IPS-18c (cell line): ENCODE results near the gene TOGARAM2.
"Not testable (repeated sequence)": the region's sequence is repeated elsewhere in the genome, so short reads cannot be mapped to it uniquely, and the experiment has no call there.

ENCODE experiments used
- H3K4me3 ChIP-seq: 2 replicates; pipeline ENCODE4 v1.7.0; 2013; ENCODE audit warnings: low read depth, mild to moderate bottlenecking, low read length, moderate library complexity; ENCODE audit not compliant: insufficient read depth
- H3K9me3 ChIP-seq: one replicate; pipeline ENCODE4 v1.6.1; 2013; ENCODE audit warnings: mild to moderate bottlenecking, low read length, moderate library complexity; ENCODE audit not compliant: control insufficient read depth, insufficient read depth

The TOGARAM2 gene

GRCh38 chr2:28970464-28971160, 10.5 kb upstream of the TOGARAM2 start:
- Histone ChIP-seq H3K4me3 (no peak overlapping the region), H3K9me3 (no peaks in the 10 kb centered on the region)

- no peak overlapping the region for H3K4me3 ChIP-seq
- H3K9me3 ChIP-seq = no peaks in the 10 kb centered on the region
These were observed 8.2 kb upstream of the TOGARAM2 start for GRCh38 chr2:28972778-28973335.

GRCh38 chr2:28974252-28974651, 6.8 kb upstream of the TOGARAM2 start:
- Histone ChIP-seq H3K9me3 (no peaks in the 10 kb centered on the region), H3K4me3 (no peak overlapping the region)

GRCh38 chr2:28975671-28976070, 5.4 kb upstream of the TOGARAM2 start:
- H3K4me3 ChIP-seq = no peak overlapping the region

GRCh38 chr2:28976584-28976983, 4.5 kb upstream of the TOGARAM2 start:
- Histone ChIP-seq H3K4me3 (no peak overlapping the region), H3K9me3 (no peaks in the 10 kb centered on the region)

More at GRCh38 chr2:28975671-28976070, 5.4 kb upstream of the TOGARAM2 start:
- H3K9me3 ChIP-seq = no peaks in the 10 kb centered on the region

GRCh38 chr2:28977176-28977875, 3.8 kb upstream of the TOGARAM2 start:
- H3K9me3 ChIP-seq = no peaks in the 10 kb centered on the region
- H3K4me3 ChIP-seq = no peak overlapping the region

GRCh38 chr2:28978001-28978400, 3.1 kb upstream of the TOGARAM2 start:
- not testable (repeated sequence) for H3K4me3 ChIP-seq, H3K9me3 ChIP-seq

- Histone ChIP-seq H3K4me3 (no peak overlapping the region), H3K9me3 (no peaks in the 10 kb centered on the region)
These were observed 2.5 kb upstream of the TOGARAM2 start for GRCh38 chr2:28978606-28979005.

GRCh38 chr2:28979041-28979440, 2.1 kb upstream of the TOGARAM2 start:
- Histone ChIP-seq H3K4me3 (no peak overlapping the region), H3K9me3 (no peaks in the 10 kb centered on the region)

- H3K9me3 ChIP-seq = no peaks in the 10 kb centered on the region
- no peak overlapping the region for H3K4me3 ChIP-seq
These were observed 1.3 kb upstream of the TOGARAM2 start for GRCh38 chr2:28979576-28980366.

- no peak overlapping the region for H3K4me3 ChIP-seq
- no peaks in the 10 kb centered on the region for H3K9me3 ChIP-seq
These were observed 606 bp upstream of the TOGARAM2 start for GRCh38 chr2:28980368-28981015.

GRCh38 chr2:28981620-28982376, 700 bp downstream of the TOGARAM2 start:
- Histone ChIP-seq H3K4me3 (no peak overlapping the region), H3K9me3 (no peaks in the 10 kb centered on the region)

GRCh38 chr2:28982381-28982950, 1.4 kb downstream of the TOGARAM2 start:
- H3K9me3 ChIP-seq = no peaks in the 10 kb centered on the region
- no peak overlapping the region for H3K4me3 ChIP-seq

GRCh38 chr2:28986429-28986828, 5.3 kb downstream of the TOGARAM2 start:
- Histone ChIP-seq H3K9me3 (no peaks in the 10 kb centered on the region), H3K4me3 (no peak overlapping the region)

GRCh38 chr2:28989973-28990372, 8.9 kb downstream of the TOGARAM2 start:
- no peaks in the 10 kb centered on the region for H3K9me3 ChIP-seq
- H3K4me3 ChIP-seq = no peak overlapping the region

GRCh38 chr2:28990445-28990844, 9.3 kb downstream of the TOGARAM2 start:
- Histone ChIP-seq H3K9me3 (no peaks in the 10 kb centered on the region), H3K4me3 (no peak overlapping the region)
